HL-60 (cell line): ENCODE measurements around the gene GBX1.

ENCODE experiments used
- GABPA ChIP-seq: IDR thresholded peaks from 2 replicates; pipeline ENCODE4 v1.6.1; 2012; ENCODE audit warnings: low read depth
- POLR2AphosphoS5 ChIP-seq: IDR thresholded peaks from 2 replicates; pipeline ENCODE4 v1.6.1; 2012; ENCODE audit warnings: low read depth
- SPI1 ChIP-seq: IDR thresholded peaks from 2 replicates; pipeline ENCODE4 v1.6.1; 2012; ENCODE audit warnings: low read depth, mild to moderate bottlenecking, borderline replicate concordance
- TF ChIP-seq, protein P1 (sequence below): IDR thresholded peaks from one replicate; pipeline ENCODE4 v1.5.1; 2011; ENCODE audit warnings: low read length, control low read depth, inconsistent platforms; ENCODE audit not compliant: insufficient read depth
- TF ChIP-seq, protein P2 (sequence below): IDR thresholded peaks from 2 replicates; pipeline ENCODE4 v1.6.1; 2012; ENCODE audit warnings: low read depth; ENCODE audit not compliant: insufficient replicate concordance

DNA sequence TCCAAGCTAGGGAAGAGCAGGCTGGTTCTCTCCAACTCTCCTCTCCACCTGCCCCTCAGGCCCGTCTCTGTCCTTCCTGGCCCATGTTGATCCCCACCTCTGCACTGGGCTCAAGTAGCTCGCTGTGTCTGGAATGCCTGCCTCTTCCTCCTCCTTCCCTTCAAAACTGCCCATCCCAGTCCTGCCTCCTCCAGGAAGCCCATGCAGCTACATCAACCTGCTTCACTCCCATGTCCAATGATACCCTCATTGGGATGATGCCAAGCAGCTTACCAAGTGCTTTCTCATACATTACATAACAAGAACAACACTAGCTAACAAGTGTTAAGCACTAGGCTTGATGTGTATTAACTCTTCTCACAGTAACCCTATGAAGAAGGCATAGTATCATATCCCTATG lies 11.3 kb upstream of the GBX1 start:
- TF ChIP-seq, protein P1, sequence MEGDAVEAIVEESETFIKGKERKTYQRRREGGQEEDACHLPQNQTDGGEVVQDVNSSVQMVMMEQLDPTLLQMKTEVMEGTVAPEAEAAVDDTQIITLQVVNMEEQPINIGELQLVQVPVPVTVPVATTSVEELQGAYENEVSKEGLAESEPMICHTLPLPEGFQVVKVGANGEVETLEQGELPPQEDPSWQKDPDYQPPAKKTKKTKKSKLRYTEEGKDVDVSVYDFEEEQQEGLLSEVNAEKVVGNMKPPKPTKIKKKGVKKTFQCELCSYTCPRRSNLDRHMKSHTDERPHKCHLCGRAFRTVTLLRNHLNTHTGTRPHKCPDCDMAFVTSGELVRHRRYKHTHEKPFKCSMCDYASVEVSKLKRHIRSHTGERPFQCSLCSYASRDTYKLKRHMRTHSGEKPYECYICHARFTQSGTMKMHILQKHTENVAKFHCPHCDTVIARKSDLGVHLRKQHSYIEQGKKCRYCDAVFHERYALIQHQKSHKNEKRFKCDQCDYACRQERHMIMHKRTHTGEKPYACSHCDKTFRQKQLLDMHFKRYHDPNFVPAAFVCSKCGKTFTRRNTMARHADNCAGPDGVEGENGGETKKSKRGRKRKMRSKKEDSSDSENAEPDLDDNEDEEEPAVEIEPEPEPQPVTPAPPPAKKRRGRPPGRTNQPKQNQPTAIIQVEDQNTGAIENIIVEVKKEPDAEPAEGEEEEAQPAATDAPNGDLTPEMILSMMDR: no peak
- TF ChIP-seq POLR2AphosphoS5 (no peak), SPI1 (no peak), GABPA (no peak)
- TF ChIP-seq, protein P2, sequence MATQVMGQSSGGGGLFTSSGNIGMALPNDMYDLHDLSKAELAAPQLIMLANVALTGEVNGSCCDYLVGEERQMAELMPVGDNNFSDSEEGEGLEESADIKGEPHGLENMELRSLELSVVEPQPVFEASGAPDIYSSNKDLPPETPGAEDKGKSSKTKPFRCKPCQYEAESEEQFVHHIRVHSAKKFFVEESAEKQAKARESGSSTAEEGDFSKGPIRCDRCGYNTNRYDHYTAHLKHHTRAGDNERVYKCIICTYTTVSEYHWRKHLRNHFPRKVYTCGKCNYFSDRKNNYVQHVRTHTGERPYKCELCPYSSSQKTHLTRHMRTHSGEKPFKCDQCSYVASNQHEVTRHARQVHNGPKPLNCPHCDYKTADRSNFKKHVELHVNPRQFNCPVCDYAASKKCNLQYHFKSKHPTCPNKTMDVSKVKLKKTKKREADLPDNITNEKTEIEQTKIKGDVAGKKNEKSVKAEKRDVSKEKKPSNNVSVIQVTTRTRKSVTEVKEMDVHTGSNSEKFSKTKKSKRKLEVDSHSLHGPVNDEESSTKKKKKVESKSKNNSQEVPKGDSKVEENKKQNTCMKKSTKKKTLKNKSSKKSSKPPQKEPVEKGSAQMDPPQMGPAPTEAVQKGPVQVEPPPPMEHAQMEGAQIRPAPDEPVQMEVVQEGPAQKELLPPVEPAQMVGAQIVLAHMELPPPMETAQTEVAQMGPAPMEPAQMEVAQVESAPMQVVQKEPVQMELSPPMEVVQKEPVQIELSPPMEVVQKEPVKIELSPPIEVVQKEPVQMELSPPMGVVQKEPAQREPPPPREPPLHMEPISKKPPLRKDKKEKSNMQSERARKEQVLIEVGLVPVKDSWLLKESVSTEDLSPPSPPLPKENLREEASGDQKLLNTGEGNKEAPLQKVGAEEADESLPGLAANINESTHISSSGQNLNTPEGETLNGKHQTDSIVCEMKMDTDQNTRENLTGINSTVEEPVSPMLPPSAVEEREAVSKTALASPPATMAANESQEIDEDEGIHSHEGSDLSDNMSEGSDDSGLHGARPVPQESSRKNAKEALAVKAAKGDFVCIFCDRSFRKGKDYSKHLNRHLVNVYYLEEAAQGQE: no peak
